Peyer's patch (tissue), 4 donors: ENCODE results near the gene DOCK2. TPM values are rescaled to one million over a fixed set of nuclear protein-coding genes. Genes with fewer than 3 reads are reported as not detected.

Experiments used
- DNase-seq, 3 donors: peaks; one replicate each; pipeline ENCODE4 v3.0.0-alpha.2; 2017 to 2019
- H3K27ac ChIP-seq, 4 donors: fragments of 200-600 bp; sonication (generic); one replicate each; pipeline ENCODE4 v1.5.1; 2016 to 2019
- H3K27me3 ChIP-seq, 2 donors: fragments of 200-600 bp; sonication (generic); one replicate each; pipeline ENCODE4 v1.5.1; 2019
- H3K36me3 ChIP-seq, 3 donors: fragments of 200-600 bp; sonication (generic); one replicate each; pipeline ENCODE4 v1.5.1; 2016 to 2019
- H3K4me1 ChIP-seq, 4 donors: fragments of 200-600 bp; sonication (generic); one replicate each; pipeline ENCODE4 v1.5.1; 2016 to 2019
- H3K4me3 ChIP-seq, 4 donors: fragments of 200-600 bp; sonication (generic); 1 replicate in 3 of 4; 2 replicates in 1 of 4; pipeline ENCODE4 v1.5.1; 2016 to 2019; ENCODE audit warnings: mild to moderate bottlenecking in 1 of 4
- H3K9me3 ChIP-seq, 4 donors: fragments of 200-600 bp; sonication (generic); one replicate each; pipeline ENCODE4 v1.5.1; 2016 to 2019; ENCODE audit warnings: mild to moderate bottlenecking in 1 of 4
- CTCF ChIP-seq, 6 experiments: fragments of 450-650 bp in 4 of 6; fragments of 200-600 bp in 2 of 6; sonication (generic) in 1 of 6; IDR thresholded peaks; one replicate each; pipeline ENCODE4 v1.5.1; 2017 to 2019; ENCODE audit warnings: antibody characterized with exemption in 6 of 6, mild to moderate bottlenecking in 3 of 6, moderate library complexity in 1 of 6
- POLR2A ChIP-seq, 2 donors: fragments of 450-650 bp; IDR thresholded peaks; one replicate each; pipeline ENCODE4 v1.5.1; 2017; ENCODE audit warnings: antibody characterized with exemption in 2 of 2, mild to moderate bottlenecking in 2 of 2, moderate library complexity in 2 of 2
- total RNA-seq, 4 donors: library from RNA; depleted of rRNA; stranded (reverse); fragments of >200 nt; gene quantifications; one replicate each; pipeline ENCODE4 v1.1.0, GENCODE V29; 2016

The DOCK2 gene
- total RNA-seq, 4 donors from 2014 or later: 13.8 to 200 (median 17.8) TPM

- no peak for DNase-seq
- no peak for TF ChIP-seq POLR2A (IDR thresholded peaks at IDR 0.05)
- Histone ChIP-seq H3K4me1 (no peaks in the 10 kb centered on the region), H3K36me3 (peaks cover 0 to 8% (median 0%) of the 10 kb centered on the region in 3 donors), H3K4me3 (no peak overlapping the region), H3K9me3 (no peaks in the 10 kb centered on the region), H3K27ac (no peak overlapping the region), H3K27me3 (no peaks in the 10 kb centered on the region)
These were observed 402.8 kb downstream of the DOCK2 start for GRCh38 chr5:170039830-170040229.

- Histone ChIP-seq H3K4me3 (no peak overlapping the region), H3K27ac (no peak overlapping the region), H3K36me3 (peaks cover 0 to 8% (median 0%) of the 10 kb centered on the region in 3 donors), H3K9me3 (no peaks in the 10 kb centered on the region), H3K4me1 (no peaks in the 10 kb centered on the region), H3K27me3 (no peaks in the 10 kb centered on the region)
- TF ChIP-seq POLR2A (IDR thresholded peaks at IDR 0.05) (no peak), CTCF (IDR thresholded peaks at IDR 0.05) (no peak)
- no peak for DNase-seq
These were observed 409.2 kb downstream of the DOCK2 start for GRCh38 chr5:170046241-170046640.

GRCh38 chr5:170049713-170050112 is 412.6 kb downstream of the DOCK2 start:
- Histone ChIP-seq H3K27me3 (no peaks in the 10 kb centered on the region), H3K27ac (no peak overlapping the region), H3K4me3 (no peak overlapping the region), H3K9me3 (no peaks in the 10 kb centered on the region), H3K36me3 (no peaks in the 10 kb centered on the region), H3K4me1 (no peaks in the 10 kb centered on the region)
- DNase-seq: no peak
- TF ChIP-seq CTCF (IDR thresholded peaks at IDR 0.05) (no peak), POLR2A (IDR thresholded peaks at IDR 0.05) (no peak)

GRCh38 chr5:170053896-170054295 is 416.8 kb downstream of the DOCK2 start:
- H3K4me1 ChIP-seq: no peaks in the 10 kb centered on the region
- TF ChIP-seq CTCF (IDR thresholded peaks at IDR 0.05) (no peak), POLR2A (IDR thresholded peaks at IDR 0.05) (no peak)
- DNase-seq: no peak

GRCh38 chr5:170055606-170056005 is 418.5 kb downstream of the DOCK2 start:
- Histone ChIP-seq H3K27me3 (no peaks in the 10 kb centered on the region), H3K27ac (no peak overlapping the region), H3K36me3 (no peaks in the 10 kb centered on the region), H3K9me3 (no peaks in the 10 kb centered on the region), H3K4me3 (no peak overlapping the region), H3K4me1 (no peaks in the 10 kb centered on the region)
- no peak for DNase-seq
- TF ChIP-seq CTCF (IDR thresholded peaks at IDR 0.05) (no peak), POLR2A (IDR thresholded peaks at IDR 0.05) (no peak)

More at GRCh38 chr5:170053896-170054295, 416.8 kb downstream of the DOCK2 start:
- Histone ChIP-seq H3K9me3 (no peaks in the 10 kb centered on the region), H3K4me3 (no peak overlapping the region), H3K27me3 (no peaks in the 10 kb centered on the region), H3K27ac (no peak overlapping the region), H3K36me3 (no peaks in the 10 kb centered on the region)

- Histone ChIP-seq H3K27ac (no peak overlapping the region), H3K4me1 (no peaks in the 10 kb centered on the region), H3K36me3 (no peaks in the 10 kb centered on the region), H3K27me3 (no peaks in the 10 kb centered on the region), H3K4me3 (no peak overlapping the region), H3K9me3 (no peaks in the 10 kb centered on the region)
- DNase-seq: no peak
- no peak for TF ChIP-seq CTCF (IDR thresholded peaks at IDR 0.05)
- no peak for TF ChIP-seq POLR2A (IDR thresholded peaks at IDR 0.05)
These were observed 419.6 kb downstream of the DOCK2 start for GRCh38 chr5:170056561-170057267.
